ENCODE measurements around the gene GPER1.

The GPER1 gene

DNA sequence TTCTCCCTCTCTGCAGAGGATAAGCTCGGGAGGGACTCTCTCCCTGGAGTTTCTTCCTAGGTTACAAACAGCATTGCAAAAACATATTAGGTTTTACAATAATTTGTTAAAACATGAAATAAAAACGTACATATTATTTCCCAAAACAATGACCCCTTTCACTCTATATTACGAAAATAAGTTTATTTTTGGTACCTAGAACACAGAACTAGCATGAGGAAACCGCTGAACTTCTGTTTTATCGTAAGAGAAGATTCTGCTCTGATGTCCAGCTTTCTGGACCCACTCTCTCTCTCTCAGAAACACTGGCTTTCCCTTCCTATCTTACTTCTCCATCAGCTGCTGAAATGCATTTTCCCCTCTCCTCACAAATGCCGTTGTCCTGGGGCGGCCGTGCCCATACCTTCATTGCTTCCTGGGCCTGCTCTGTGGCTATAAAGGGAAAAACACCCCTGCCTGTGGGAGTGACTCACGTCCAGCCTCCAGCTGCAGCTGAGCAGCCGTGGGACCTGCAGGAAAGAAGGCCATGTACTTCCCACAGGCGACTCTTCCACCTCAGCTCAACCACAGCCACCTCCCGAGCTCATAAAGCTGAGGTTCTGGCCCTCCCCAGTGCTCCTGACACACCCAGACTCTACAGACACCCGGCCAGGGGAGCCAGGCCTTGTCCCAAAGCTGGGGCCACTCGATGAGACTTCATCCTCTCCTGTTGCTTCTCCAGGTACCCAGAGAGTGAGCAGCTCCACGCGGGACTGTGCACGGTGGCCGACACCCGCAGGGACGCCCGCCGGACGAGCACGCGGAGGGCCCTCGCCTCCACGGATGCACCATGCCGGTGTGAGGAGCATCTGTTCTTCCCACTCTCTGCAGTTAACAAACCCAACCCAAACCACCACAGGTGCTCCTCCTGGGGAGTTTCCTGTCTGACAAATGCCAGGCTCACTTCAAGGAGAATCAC is 3.1 kb downstream of the GPER1 start:
- DNase-seq: no peak

DNA sequence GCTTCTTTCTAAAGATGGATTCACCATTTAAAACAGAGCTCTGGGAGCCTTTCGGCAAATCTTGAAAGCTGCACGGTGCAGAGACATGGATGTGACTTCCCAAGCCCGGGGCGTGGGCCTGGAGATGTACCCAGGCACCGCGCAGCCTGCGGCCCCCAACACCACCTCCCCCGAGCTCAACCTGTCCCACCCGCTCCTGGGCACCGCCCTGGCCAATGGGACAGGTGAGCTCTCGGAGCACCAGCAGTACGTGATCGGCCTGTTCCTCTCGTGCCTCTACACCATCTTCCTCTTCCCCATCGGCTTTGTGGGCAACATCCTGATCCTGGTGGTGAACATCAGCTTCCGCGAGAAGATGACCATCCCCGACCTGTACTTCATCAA is 3.7 kb downstream of the GPER1 start:
- DNase-seq: no peak

DNA sequence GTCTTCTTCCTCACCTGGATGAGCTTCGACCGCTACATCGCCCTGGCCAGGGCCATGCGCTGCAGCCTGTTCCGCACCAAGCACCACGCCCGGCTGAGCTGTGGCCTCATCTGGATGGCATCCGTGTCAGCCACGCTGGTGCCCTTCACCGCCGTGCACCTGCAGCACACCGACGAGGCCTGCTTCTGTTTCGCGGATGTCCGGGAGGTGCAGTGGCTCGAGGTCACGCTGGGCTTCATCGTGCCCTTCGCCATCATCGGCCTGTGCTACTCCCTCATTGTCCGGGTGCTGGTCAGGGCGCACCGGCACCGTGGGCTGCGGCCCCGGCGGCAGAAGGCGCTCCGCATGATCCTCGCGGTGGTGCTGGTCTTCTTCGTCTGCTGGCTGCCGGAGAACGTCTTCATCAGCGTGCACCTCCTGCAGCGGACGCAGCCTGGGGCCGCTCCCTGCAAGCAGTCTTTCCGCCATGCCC is 4.3 kb downstream of the GPER1 start:
- DNase-seq: no peak

DNA sequence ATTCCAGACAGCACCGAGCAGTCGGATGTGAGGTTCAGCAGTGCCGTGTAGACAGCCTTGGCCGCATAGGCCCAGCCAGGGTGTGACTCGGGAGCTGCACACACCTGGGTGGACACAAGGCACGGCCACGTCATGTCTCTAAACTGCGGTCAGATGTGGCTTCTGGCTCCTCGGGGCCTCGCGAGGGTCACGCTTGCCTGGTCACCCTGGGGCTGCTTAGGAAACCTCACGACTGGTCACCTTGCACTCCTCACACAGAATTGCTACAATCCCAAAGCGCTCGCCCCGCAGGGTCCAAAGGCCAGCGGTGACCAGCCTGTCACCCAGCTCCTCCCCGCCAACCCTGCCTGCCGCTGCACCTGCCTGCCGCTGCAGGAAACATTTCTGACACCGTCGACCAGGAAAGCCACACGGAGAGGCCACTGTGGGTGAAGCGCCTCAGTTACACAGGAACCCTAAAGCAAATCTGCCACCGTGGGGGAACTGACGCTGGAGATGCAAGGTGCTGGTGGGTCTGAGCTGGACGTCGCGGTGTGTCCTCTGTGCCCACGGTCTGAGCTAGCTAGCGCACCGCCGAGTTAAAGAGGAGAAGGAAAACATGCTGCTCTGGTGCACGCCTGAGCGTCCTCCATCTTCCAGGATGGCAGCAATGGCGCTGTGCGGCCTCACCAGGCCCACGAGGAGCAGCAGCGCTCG is 5.0 kb downstream of the GPER1 start:
- DNase-seq: no peak

DNA sequence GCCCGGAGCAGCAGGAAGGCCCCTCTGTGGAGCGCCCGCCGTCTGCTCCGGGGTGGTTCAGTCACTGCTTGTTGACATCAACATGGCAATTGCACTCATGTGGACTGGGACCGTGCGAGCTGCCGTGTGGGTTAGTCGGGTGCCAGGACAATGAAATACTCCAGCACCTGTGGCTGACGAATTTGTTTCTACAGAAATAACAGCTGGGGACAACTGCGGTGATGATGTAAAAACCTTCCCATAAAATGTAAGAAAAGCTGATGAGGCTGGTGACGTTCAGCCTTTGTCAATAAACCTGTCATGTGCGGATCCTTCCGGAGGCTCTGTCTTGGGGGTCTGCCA is 5.6 kb downstream of the GPER1 start:
- no peak for DNase-seq

DNA sequence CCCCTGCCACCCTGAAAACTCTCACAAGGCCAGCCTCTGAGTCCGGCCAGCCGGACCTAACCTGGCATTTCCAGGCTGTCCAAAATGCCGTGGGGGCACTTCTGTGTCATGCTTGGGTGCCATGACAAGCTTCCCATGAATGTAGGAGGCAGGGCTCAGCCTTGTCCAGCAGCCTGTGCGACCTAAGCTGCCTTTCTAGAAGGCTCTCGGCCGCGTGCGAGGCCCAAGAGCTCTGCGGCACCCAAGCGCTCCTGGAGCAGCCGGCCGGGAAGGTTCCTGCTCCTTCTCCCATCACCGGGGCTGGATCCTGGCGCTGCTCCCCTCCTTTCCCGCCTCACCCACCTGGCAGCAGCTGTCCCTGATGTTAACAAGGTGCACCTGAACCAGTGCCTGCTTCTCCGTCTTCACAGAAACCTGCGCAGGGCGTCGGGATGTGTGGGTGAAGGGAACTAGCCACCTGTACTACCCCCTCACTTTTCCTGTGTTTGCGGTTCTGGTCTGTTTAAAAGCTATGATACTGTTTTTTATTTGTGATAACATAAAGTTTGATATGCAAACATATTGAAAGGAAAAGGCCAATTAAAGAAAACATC is 6.1 kb downstream of the GPER1 start:
- DNase-seq: no peak

DNA sequence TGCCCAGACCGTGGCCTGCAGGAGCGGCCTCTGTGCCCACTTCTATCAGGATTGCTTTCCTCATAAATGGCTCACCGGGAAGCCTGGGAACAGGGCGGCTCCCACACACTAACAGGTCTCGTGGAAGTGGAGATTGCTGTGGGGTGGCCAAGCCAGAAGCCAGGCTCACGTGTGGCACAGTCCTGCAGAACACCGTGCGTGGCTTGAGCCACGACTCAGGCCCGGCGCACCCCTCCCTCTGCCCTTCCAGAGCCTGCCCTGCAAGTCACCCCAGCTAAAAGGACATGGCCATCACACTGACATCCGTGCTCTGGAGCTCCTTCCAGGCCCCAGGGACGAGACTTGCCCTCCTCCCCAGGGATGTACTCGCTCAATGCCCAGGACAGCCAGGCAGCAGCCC is 7.0 kb downstream of the GPER1 start:
- DNase-seq: no peak

DNA sequence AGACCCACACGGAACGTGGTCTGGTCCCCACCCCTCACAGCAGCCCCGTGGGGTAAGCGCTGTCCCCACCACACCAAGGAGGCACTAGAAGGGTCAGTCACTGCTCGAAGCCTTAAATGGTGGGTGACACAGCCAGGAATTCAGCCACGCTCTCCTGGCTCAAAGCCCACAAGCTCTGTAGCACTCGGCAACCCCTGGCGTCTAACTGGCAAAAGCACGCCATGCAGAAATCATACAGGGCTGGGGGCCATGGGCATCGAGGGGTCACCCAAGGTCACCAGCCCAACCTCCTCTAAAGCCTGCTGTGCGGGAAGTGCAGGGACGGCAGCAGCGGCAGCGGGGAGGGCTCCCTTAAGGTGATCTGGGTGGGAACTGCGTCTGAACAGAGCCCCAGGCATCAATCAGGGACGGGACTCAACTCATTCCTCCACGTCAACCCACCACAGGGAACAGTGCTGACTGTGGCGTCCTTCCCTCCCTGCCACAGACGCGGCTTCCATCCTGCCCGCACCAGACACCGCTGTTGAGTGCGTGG is 7.8 kb downstream of the GPER1 start:
- no peak for DNase-seq

DNA sequence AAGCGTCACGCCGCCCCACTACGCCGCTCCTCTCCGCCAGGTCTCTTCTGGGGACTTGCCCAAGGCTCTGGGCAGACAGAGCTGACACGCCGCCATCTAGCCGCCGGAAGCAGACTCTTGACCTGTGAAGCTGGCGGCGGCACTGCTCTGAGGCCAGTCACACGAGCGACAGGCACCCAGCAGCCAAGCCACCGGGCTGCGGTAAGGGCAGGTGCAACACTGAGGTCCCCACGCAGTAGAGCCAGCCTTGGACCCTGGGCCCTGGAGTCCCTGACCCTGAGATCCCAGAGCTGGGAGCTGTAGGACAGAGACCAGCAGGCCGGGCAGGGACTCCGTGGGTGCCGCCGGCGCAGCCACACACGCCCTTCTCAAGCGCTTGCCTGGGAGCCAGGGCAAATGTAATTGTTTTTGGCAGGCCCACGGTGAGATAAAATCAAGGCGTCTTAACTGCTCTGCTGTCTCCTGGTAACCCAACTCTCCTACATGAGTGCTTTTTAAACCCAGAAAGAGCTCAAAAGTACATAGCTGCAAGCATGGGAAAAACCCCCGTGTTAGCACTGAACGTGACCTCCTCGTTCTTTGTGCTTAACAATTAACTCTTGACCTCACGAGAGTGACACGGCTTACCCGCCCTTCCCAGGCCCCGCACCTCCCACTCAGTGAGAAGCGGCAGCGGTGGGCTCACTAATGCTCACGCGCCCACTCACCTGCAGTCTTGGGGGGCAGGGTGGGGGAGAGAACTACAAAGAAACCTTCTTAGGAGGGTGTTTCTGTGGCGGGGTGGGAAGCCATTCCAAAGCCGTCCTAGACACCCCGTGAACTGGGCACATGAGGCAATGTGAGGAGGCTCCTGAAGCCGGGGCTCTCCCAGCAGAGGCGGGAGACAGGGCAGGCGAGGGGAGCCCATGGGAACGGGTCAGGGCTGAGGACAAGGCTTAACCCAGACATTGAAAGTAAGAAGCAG is 8.5 kb downstream of the GPER1 start:
- no peak for DNase-seq

DNA sequence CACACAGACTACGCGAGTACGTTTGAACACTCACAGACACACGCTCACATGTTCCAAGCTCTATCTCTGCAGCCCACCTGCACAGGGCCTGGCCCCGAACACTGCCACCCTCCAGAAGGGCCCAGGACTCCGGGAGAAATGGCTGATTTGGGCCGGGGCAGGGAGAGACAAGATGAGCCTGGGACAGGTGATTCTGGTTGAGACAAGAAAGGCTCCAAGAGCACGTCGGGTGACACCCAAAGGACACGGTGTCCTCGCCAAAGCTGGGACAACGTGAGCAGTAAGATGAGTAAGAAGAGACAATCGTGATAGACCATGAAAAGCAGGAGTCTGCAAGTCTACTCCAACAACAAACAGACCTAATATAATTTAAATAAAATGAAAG is 9.2 kb downstream of the GPER1 start:
- DNase-seq: no peak

DNA sequence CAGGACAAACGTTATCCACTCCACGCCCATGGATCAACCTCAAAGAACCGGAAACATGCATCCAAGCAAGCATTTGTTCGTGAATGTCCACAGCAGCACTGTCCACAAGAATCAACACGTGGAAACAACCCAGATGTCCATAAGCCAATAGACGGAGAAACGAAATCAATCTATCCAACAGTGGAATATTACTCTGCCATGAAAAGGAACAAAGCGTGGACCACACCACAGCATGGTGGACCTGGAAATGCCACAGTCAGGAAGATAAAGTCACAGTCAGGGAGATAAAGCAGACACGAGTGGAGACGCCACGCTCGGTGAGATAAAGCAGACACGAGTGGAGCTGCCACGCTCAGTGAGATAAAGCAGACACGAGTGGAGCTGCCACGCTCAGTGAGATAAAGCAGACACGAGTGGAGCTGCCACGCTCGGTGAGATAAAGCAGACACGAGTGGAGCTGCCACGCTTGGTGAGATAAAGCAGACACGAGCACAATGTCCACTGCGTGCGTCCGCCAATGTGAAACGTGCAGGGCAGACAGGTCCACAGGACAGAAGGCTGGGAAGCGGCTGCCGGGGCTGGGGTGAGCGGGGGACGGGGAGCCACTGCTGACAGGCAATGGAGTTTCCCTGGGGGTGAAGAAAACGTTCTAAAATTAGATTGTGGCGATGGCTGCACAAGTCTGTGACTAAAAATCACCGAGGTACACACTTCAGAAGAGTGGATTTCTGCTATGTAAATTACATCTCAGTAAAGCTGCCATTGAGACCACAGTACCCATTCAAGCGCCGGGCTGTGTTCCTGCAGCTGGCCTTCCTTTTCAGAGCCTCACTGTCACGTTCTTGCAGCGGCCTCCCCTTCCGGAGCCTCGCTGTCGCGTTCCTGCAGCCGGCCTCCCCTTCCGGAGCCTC is 10.6 kb downstream of the GPER1 start:
- no peak for DNase-seq

DNA sequence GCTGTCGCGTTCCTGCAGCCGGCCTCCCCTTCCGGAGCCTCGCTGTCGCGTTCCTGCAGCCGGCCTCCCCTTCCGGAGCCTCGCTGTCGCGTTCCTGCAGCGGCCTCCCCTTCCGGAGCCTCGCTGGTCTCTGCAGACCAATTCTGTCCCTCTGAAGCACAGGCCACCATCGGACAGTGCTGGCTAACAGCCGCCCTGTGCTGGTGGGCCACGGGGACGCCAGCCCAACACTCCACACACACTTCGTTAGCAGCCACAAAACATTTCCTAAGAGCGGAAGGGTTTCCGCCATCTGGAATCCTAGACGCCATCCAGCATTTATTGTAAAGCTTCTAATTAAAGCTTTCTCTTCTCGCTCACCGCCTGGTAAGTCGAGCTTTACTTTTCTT is 11.2 kb downstream of the GPER1 start:
- no peak for DNase-seq

DNA sequence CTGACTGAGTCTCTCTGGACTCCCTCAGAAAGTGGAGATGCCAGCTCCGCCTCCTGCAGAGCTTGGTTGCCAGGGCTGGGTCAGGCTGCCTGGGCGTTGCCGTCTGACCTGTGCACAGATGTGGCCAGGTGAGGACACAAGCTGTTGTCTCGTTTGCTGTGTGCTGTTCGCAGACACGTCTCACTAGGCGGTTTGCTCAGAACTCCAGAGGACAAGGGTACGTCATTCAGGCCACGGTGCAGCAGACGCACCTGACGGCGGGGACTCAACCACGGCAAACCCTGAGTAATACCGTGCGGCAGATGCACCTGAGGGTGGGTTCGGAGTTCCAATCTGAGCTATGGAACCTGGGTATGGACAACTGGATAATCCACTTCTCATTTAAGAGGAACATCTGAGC is 11.7 kb downstream of the GPER1 start:
- no peak for DNase-seq

DNA sequence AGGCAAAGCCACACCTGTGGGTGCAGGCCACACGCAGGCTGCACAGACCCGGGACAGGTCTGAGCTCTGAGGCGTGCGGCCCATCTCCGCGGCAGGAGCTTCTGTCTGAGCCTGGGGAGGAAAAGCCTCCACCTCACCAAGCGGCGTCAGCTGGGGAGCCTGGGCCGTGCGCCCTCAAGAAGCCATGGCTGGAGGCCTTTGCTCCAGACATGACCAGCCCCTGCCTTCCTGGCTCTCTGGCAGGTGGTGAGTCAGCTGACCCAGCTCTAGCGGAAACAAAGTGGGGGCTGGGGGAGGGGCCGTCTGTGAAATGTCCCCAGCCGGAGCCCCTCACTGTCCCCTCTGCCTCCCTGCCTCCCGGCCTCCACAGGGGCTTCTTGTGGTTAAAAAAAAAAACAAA is 12.5 kb downstream of the GPER1 start:
- DNase-seq: no peak

DNA sequence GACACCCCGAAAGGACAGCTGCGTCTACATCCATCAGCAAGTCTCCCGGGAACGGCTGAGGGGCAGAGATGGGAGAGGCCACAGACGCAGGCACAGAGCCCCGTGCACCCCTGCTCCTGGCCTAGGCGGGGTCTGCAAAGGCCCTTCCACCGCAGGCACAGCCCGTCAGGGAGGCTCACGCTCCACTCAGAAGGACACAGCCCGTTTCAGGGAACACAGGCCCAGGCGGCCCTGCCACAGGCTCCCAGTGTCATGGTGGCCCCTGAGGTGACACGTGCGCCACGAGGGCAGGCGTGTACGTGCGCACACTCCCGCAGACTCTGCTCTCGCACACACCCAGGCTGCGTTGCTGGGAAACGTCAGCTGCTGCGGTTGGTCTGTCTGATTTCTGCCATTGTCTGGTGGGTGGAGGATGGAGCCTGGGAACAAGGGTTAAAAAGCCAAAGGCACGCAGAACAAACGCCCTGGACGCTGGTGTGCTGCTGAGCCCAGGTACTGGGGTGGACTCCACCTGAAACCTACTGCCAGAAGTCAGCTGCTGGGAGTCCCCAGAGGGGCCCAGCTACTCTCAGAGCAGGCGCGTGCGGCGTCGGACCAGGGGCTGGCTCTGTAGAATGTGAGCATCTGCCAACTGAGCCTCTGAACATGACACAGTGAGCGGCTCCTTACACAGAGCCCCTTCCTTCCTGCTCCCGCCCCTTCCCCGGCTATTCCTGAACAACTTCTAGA is 13.1 kb downstream of the GPER1 start:
- DNase-seq: no peak

DNA sequence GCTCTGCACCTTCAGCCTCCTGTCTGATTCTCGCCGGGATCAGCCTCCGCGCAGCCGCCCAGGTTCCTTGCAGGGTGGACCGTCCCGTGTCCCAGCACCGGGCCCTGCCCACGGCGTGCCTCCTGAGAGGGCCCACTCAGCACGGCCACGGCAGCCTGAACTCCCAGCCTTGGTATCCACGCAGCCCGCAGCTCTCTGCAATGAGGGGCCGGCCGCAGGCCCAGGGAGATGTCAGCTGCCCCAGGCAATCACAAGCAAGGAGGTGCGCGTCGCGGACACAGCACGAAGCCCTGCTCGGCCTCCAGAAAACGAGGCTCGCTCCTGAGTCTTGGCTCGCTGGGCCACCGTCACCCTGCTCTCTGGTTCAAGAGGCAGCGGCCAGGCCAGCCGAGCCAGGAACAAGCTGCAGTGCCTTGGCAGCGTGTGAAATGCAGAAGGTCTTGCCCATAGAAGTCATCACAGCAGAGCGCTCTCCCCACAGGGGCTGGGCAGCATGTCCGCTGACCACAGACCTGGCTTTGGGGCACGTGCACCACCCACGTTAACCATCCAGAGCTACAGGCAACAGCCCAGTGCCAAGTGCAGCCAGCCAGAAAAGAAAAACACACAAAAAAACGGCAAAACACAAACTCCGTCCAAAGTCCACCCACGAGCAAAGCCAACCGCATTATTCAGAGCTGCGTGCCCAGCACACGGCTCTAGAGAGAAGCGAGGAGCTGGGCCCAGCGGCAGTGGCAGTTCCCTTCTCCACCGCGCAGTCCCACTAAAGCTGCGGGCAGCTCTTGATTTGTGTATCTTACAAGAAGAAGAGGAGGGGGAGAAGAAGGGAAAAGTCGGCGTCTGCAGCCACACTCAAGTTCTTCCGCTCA is 13.9 kb downstream of the GPER1 start:
- no peak for DNase-seq

DNA sequence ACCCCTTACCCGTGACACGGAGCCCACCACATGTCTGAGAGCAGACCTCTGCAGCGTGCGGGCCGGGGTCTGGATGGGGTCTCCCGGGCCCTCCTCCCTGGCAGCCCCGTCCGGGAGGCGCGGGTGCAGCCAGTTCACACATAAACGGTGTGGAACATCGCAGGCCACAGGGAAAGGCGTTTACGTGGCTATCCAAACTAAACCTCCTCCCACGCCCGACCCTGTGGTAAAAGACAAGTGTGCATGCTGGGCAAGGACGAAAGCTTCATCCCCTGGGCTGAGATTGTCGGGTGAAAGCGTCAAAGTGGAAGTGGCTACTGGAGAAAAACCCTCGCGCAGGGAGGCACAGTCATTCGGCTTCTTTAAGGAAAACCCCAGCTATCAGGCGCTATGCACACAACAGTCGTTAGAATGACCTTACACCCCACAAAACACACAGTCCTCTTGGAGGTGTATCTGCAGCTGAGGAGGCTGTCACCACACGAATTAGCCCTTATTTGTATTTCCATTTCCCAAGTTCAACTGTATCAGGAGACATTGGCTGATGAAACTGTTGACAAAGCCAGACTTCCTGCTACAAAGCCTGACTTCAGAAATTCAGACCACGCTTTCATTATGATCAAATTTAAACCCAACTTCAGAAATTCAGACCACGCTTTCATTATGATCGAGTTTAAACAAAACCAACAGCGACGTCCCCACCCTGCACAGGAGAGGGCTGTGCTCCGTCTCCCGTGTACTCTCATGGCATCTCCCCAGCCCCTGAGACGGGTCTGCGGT is 15.3 kb downstream of the GPER1 start:
- DNase-seq: no peak

DNA sequence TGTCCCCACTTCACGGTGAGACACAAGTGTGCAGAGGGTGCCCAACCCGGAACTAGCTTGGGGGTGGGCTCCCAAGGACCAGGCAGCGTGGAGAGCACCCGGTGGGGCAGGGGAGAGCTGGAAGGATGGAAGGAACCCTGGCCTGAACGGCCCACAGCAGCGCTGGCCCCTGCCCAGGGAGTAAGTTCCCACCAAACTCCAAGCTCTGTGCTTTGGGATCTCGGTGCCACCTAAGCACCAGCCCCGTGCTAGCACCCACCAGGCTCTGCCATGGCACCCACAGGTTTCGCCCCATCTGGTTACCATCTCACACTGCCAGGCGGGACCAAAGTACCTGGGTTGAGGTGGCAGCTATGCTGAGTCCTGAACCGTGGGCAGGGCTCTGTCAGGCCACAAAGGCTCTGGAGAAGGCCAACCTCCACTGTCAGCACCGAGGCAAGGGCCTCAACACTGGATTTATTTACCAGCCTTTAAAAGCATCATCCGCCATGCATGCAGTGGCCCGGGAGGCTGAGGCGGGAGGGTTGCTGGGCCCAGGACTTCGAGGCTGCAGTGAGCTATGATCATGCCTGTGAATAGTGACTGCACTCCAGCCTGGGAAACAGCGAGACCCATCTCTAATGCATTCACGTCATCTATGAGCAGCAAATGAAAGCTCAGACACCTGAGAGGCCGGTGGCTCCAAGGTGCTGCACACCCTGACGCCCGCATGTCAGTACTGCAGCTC is 16.0 kb downstream of the GPER1 start:
- DNase-seq: no peak

All from CD4-positive, alpha-beta T cell treated with Interleukin-17A for 4 hours (primary cell).